Uterus (tissue), 4 donors: ENCODE results near the gene PLOD3. TPM values are rescaled to one million over a fixed set of nuclear protein-coding genes. Genes with fewer than 3 reads are reported as not detected.

Experiments
- DNase-seq, 2 donors: peaks; one replicate each; pipeline ENCODE4 v3.0.0-alpha.2; 2019 to 2020
- H3K27ac ChIP-seq, 2 donors: fragments of 200-600 bp; sonication (generic); 1 replicate in 1 of 2; 2 replicates in 1 of 2; pipeline ENCODE4 v1.5.1; 2016 to 2018
- H3K27me3 ChIP-seq, 2 donors: fragments of 200-600 bp; sonication (generic); one replicate each; pipeline ENCODE4 v1.5.1; 2018 to 2019; ENCODE audit warnings: control low read depth in 1 of 2
- H3K36me3 ChIP-seq, 2 donors: fragments of 200-600 bp; sonication (generic); one replicate each; pipeline ENCODE4 v1.5.1; 2019; ENCODE audit warnings: control low read depth in 1 of 2
- H3K4me1 ChIP-seq, 2 donors: fragments of 200-600 bp; sonication (generic); one replicate each; pipeline ENCODE4 v1.5.1; 2018 to 2019; ENCODE audit warnings: control low read depth in 1 of 2
- H3K4me3 ChIP-seq, 2 donors: fragments of 200-600 bp; sonication (generic); 1 replicate in 1 of 2; 2 replicates in 1 of 2; pipeline ENCODE4 v1.5.1; 2018 to 2019; ENCODE audit warnings: mild to moderate bottlenecking in 1 of 2
- H3K9me3 ChIP-seq, 2 donors: fragments of 200-600 bp; sonication (generic); one replicate each; pipeline ENCODE4 v1.5.1; 2019; ENCODE audit warnings: control low read depth in 1 of 2
- POLR2A ChIP-seq, 2 donors: fragments of 450-650 bp; IDR thresholded peaks; one replicate each; pipeline ENCODE4 v1.6.1; 2016; ENCODE audit warnings: antibody characterized with exemption in 2 of 2, mild to moderate bottlenecking in 1 of 2, moderate library complexity in 1 of 2
- intact Hi-C: fragments of 100-400 bp; cut with DNase I; formaldehyde crosslinking; loops from one replicate; pipeline ENCODE4 v1.15.1; 2023; ENCODE audit warnings: low total_unique reads
- total RNA-seq, 4 donors: library from RNA; depleted of rRNA in 3 of 4; stranded (reverse); fragments of >200 nt in 3 of 4; gene quantifications; one replicate each; pipeline versions ENCODE4 v1.1.0 to v1.2.4, GENCODE V29; 2014 to 2023
- TF ChIP-seq, protein P1 (sequence below), 4 experiments: fragments of 200-600 bp in 2 of 4; fragments of 450-650 bp in 2 of 4; sonication (generic) in 2 of 4; IDR thresholded peaks; one replicate each; pipeline ENCODE4 v1.5.1; 2016 to 2019; ENCODE audit warnings: antibody characterized with exemption in 4 of 4, mild to moderate bottlenecking in 2 of 4, moderate library complexity in 1 of 4
- donor health status: DM: yes; HTN: yes; CAD: no.

PLOD3 gene
- total RNA-seq, 4 donors from 2014 or later: 29.2 to 75.4 (median 34.1) TPM

DNA sequence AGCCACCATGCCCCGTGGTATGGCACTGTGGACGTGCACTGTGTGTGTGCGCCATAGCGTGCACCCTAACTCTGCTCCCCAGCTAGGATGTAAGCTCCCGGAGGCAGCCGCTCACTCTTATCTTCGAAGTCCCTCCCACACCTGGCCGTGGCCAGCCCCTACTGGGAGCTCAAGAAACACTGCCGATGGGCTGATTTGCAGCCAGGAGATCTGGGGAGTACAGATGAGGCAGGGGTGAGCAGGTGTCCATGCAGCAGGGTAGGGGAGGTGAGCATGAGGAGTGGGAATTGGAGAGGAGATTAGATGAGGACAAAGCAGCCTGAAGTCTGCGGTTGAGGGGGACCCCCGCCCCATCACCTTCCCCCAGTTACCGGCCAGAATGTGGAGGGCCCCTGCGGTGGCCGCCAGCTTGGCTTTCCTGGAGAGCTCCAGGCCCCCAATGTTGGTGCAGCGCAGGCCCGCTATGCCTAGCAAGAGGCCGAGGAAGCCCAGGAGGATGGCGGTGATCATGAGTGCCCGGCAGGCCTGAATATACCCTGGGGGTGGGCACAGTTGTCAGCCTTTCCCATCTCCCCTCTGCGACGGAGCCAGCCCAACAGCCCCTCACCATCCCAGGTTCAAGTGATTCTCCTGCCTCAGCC lies 16.6 kb upstream of the PLOD3 start:
- no peak overlapping the region for H3K27ac ChIP-seq
- no peak overlapping the region for H3K4me3 ChIP-seq
- no peaks in the 10 kb centered on the region for H3K36me3 ChIP-seq
- no peak for DNase-seq
- H3K27me3 ChIP-seq: no peaks in the 10 kb centered on the region
- H3K4me1 ChIP-seq: peaks cover 0 to 6% of the 10 kb centered on the region in 2 donors
- no peaks in the 10 kb centered on the region for H3K9me3 ChIP-seq
- intact Hi-C loops: no loop called here
- no peak for TF ChIP-seq POLR2A (IDR thresholded peaks at IDR 0.05)
- TF ChIP-seq, protein P1, sequence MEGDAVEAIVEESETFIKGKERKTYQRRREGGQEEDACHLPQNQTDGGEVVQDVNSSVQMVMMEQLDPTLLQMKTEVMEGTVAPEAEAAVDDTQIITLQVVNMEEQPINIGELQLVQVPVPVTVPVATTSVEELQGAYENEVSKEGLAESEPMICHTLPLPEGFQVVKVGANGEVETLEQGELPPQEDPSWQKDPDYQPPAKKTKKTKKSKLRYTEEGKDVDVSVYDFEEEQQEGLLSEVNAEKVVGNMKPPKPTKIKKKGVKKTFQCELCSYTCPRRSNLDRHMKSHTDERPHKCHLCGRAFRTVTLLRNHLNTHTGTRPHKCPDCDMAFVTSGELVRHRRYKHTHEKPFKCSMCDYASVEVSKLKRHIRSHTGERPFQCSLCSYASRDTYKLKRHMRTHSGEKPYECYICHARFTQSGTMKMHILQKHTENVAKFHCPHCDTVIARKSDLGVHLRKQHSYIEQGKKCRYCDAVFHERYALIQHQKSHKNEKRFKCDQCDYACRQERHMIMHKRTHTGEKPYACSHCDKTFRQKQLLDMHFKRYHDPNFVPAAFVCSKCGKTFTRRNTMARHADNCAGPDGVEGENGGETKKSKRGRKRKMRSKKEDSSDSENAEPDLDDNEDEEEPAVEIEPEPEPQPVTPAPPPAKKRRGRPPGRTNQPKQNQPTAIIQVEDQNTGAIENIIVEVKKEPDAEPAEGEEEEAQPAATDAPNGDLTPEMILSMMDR (IDR thresholded peaks at IDR 0.05): no peak

DNA sequence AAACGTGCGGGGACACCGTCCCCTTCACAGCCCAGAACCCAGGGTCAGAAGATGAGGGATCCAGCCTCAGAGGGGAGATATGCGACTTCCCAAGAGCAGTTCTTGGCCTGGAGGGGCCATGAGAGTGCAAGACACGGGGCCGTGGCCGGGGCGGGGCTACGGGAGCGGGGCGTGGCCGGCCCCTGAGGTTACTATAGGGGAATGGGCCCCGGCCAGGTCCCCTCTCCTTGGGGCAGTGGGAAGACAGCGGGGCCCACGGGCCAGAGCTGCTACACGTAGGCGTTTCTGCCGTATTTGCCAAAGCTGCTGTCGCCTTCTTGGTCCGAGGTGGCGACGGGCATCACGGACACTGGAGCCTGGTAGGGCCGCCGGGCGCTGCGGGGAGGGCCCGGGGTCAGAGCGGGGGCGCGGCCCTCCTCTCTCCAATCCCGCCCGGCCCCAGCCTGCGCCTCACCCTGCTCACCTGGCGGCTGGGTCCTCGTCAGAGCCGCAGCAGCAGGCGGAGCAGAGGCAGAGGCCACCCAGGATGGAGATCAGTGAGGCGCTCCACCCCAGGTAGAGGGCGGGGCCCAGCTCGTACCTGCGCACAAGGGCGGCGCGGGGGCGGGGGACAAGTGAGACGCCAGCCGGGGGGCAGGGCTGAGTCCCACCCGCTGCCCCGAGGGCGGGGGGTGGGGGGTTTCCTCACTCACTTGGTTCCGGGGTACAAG lies 14.9 kb upstream of the PLOD3 start:
- no peak overlapping the region for H3K27ac ChIP-seq
- no peaks in the 10 kb centered on the region for H3K36me3 ChIP-seq
- no peaks in the 10 kb centered on the region for H3K9me3 ChIP-seq
- no peaks in the 10 kb centered on the region for H3K4me1 ChIP-seq
- TF ChIP-seq, protein P1 (IDR thresholded peaks at IDR 0.05): no peak
- TF ChIP-seq POLR2A (IDR thresholded peaks at IDR 0.05): no peak
- DNase-seq: no peak
- H3K4me3 ChIP-seq: no peak overlapping the region
- no peaks in the 10 kb centered on the region for H3K27me3 ChIP-seq
- intact Hi-C loops: no loop called here

DNA sequence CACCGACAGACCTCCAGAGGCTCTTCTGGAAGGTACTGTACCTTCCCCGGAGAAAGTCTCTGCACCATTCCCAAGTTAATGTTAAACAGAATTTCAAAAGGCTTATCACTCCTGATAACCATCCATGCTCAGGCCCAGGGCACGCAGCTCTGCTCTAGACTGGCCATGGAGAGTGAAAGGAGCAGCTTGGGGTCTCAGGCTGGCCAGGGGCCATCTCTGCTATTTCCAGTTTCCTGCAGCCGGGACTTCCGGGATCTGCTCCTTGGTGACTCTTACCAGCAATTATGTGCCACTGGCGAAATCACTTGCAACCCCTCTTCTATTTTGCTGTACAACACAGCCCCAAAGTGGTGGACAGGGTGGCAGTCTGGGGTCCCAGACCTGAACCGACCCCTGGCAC lies 14.3 kb upstream of the PLOD3 start:
- Histone ChIP-seq H3K36me3 (no peaks in the 10 kb centered on the region), H3K4me3 (no peak overlapping the region), H3K9me3 (no peaks in the 10 kb centered on the region), H3K27me3 (no peaks in the 10 kb centered on the region), H3K27ac (no peak overlapping the region), H3K4me1 (no peaks in the 10 kb centered on the region)
- TF ChIP-seq, protein P1 (IDR thresholded peaks at IDR 0.05): no peak
- TF ChIP-seq POLR2A (IDR thresholded peaks at IDR 0.05): no peak
- DNase-seq: no peak
- intact Hi-C loops: no loop called here

DNA sequence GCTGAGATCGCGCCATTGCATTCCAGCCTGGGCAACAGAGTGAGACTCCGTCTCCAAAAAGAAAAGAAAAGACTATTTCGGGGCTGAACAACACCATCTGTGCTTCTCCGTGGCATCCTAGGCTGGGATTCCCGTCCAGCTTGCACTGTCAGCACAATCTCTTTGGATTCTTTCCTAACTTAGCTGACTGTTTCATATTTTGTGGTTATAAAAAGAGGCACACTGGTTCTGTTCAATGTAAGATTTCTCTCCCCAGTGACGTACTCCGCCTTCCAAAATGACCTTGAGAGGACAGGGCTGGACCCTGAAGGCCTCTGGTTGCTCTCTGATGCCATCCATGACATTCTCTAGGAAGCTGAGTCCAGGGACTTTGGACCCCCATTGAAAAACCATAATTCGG lies 9.3 kb upstream of the PLOD3 start:
- H3K4me3 ChIP-seq: no peak overlapping the region
- no peaks in the 10 kb centered on the region for H3K36me3 ChIP-seq
- H3K27me3 ChIP-seq: no peaks in the 10 kb centered on the region
- no peaks in the 10 kb centered on the region for H3K9me3 ChIP-seq
- no peak for DNase-seq
- no peaks in the 10 kb centered on the region for H3K4me1 ChIP-seq
- TF ChIP-seq, protein P1 (IDR thresholded peaks at IDR 0.05): no peak
- TF ChIP-seq POLR2A (IDR thresholded peaks at IDR 0.05): no peak
- intact Hi-C loops: no loop called here
- no peak overlapping the region for H3K27ac ChIP-seq

DNA sequence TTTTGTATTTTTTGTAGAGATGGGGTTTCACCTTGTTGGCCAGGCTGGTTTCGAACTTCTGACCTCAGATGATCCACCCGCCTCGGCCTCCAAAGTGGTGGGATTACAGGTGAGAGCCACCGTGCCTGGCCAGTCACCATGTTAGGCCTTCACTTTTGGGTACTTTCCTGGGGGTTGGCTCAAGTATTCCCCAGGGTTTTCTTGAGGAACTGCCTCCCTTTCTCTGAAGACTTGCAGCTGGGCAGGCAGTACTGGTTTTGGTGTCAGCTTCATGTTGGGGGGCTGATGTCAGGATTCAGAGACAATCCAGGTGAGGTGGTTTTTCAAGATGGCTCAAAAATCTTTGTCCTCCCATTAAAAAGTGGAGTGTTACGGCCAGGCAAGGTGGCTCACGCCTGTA lies 8.3 kb upstream of the PLOD3 start:
- no peak overlapping the region for H3K27ac ChIP-seq
- no peaks in the 10 kb centered on the region for H3K9me3 ChIP-seq
- H3K36me3 ChIP-seq: no peaks in the 10 kb centered on the region
- no peak for DNase-seq
- TF ChIP-seq POLR2A (IDR thresholded peaks at IDR 0.05): no peak
- TF ChIP-seq, protein P1 (IDR thresholded peaks at IDR 0.05): no peak
- intact Hi-C loops: no loop called here
- H3K27me3 ChIP-seq: no peaks in the 10 kb centered on the region
- H3K4me3 ChIP-seq: no peak overlapping the region
- no peaks in the 10 kb centered on the region for H3K4me1 ChIP-seq
